HEK293T (cell line): ENCODE results near the gene ITPA.

ENCODE experiments used
- CTCF ChIA-PET: fragments of 350-600 bp; formaldehyde crosslinking; extraction: SDS; loops from one replicate; lab custom pipeline; 2021; ENCODE audit warnings: antibody characterized with exemption, inconsistent platforms; lab: Yijun Ruan, JAX
- POLR2A ChIA-PET: fragments of 350-600 bp; formaldehyde crosslinking; extraction: SDS; loops from one replicate; lab custom pipeline; 2020; ENCODE audit warnings: antibody characterized with exemption, inconsistent platforms; lab: Yijun Ruan, JAX
- DNase-seq: peaks from one replicate; pipeline ENCODE4 v3.0.0; 2012; ENCODE audit warnings: mixed read lengths; ENCODE audit errors: extremely low spot score
- ARNT ChIP-seq: fragments of 450-650 bp; IDR thresholded peaks from 2 replicates; pipeline ENCODE4 v1.6.1; 2017; ENCODE audit warnings: mild to moderate bottlenecking
- BHLHE40 ChIP-seq: fragments of 450-650 bp; IDR thresholded peaks from 2 replicates; pipeline ENCODE4 v1.6.1; 2016; ENCODE audit warnings: mild to moderate bottlenecking, moderate library complexity, borderline replicate concordance
- CTBP1 ChIP-seq: fragments of 450-650 bp; IDR thresholded peaks from 2 replicates; pipeline ENCODE4 v1.6.1; 2016; ENCODE audit warnings: borderline replicate concordance
- ELF4 ChIP-seq: fragments of 450-650 bp; IDR thresholded peaks from 2 replicates; pipeline ENCODE4 v1.6.1; 2017; ENCODE audit warnings: antibody characterized with exemption
- FOXA1 ChIP-seq: fragments of 450-650 bp; IDR thresholded peaks from 2 replicates; pipeline ENCODE4 v1.6.1; 2016; ENCODE audit warnings: mild to moderate bottlenecking
- FOXK2 ChIP-seq: fragments of 450-650 bp; IDR thresholded peaks from 2 replicates; pipeline ENCODE4 v1.6.1; 2016; ENCODE audit warnings: mild to moderate bottlenecking
- FOXM1 ChIP-seq: fragments of 450-650 bp; IDR thresholded peaks from 2 replicates; pipeline ENCODE4 v1.6.1; 2017; ENCODE audit warnings: mild to moderate bottlenecking, borderline replicate concordance
- HDGF ChIP-seq: fragments of 450-650 bp; IDR thresholded peaks from 2 replicates; pipeline ENCODE4 v1.6.1; 2017; ENCODE audit warnings: antibody characterized with exemption, borderline replicate concordance
- L3MBTL2 ChIP-seq: fragments of 450-650 bp; conservative IDR thresholded peaks from 2 replicates; pipeline ENCODE4 v1.6.1; 2016; ENCODE audit warnings: mild to moderate bottlenecking
- LEF1 ChIP-seq: fragments of 450-650 bp; IDR thresholded peaks from 2 replicates; pipeline ENCODE4 v1.6.1; 2017; ENCODE audit warnings: mild to moderate bottlenecking, borderline replicate concordance
- NFRKB ChIP-seq: fragments of 450-650 bp; IDR thresholded peaks from 2 replicates; pipeline ENCODE4 v1.6.1; 2016; ENCODE audit warnings: mild to moderate bottlenecking, moderate library complexity
- SP1 ChIP-seq: fragments of 450-650 bp; IDR thresholded peaks from 2 replicates; pipeline ENCODE4 v1.6.1; 2017
- SUZ12 ChIP-seq: fragments of 450-650 bp; IDR thresholded peaks from 2 replicates; pipeline ENCODE4 v1.6.1; 2016; ENCODE audit warnings: mild to moderate bottlenecking
- TARDBP ChIP-seq: fragments of 450-650 bp; IDR thresholded peaks from 2 replicates; pipeline ENCODE4 v1.6.1; 2016
- ZNF384 ChIP-seq: fragments of 450-650 bp; IDR thresholded peaks from 2 replicates; pipeline ENCODE4 v1.6.1; 2016
- TF ChIP-seq, protein P1 (sequence below): fragments of 450-650 bp; IDR thresholded peaks from 2 replicates; pipeline ENCODE4 v1.6.1; 2016

The ITPA gene

DNA sequence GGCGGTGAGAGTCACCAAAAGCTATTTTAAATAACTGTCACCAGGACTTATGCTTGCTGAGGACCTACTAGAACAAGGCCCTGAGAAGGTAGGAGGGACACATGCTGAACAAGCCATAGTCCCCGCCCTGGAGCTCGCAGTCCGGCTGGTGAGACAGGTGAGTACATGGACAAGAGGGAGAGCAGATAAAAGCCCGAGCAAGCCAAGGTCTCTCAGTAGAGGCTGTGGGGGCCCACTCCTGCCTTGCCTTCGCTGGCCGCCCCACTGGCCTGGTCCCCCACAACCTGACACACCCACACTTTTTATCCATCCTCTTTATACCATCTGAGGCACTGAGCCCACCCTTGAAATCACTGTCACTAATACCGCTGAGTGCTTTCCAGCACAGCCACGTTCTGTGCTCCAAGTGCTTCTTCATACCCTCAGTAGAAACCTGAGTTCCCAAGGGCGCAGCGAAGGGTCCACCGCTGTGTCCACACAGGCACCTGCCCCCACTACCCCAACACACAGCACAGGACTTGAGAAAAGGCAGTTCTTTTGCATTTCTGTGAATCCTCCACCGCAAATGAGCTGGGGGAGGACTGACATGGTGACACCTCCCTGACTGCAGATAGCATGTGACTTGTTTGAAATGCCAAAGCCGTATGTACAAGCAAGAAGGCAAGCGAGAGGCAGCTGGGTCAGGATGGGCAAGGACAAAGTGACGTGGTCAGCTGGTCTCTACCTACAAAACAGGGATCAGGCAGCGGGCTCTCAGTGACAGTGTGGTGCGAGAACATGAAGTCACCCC is 16.9 kb upstream of the ITPA start:
- ChIA-PET CTCF (no interaction called here), POLR2A (interaction anchor here (1.8 kb wide), 2 partner anchors 9 to 11 kb away, joined by 5 to 8 read pairs; no protein-coding TSS in a partner anchor)
- TF ChIP-seq NFRKB (no peak), ARNT (no peak), FOXM1 (no peak), TARDBP (no peak), LEF1 (no peak)
- DNase-seq: no peak

DNA sequence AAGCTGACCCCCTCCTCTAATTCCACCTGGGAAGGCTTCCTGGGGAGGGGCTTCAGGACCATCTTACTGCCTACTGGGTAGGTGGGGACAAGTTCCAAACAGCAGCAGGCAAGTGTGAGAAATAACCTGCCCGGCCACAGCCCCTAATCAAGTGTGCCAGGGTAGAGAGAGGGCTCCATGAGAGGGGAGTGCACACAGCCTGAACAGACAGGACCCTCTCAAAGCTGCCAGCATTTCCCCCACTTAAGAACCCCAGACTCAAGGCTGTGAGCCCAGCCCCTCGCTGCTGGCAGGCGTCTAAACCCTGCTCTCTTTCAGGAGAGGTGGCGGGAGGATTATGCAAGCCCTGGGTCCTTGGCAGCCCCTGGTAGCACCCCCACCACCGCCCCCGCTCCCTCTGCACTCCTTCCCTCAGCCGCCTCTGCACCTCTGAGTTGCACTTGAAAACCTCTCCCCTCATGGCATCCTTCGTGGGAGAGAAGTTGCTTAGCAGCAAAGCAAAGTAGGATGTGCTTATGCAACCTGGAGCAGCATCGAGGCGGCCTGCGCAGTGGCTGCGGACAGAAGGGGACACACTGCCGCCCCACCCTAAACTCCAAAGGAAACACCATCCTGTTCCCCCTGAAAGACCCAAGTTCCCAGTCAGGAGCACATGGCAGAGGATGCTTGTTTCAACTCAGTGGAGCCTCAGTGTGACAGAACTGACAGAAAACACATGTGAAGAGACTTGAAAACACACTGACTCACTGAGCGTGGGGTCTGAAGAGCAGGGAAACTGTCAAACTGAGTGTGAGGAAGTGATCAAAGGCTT is 15.3 kb upstream of the ITPA start:
- TF ChIP-seq HDGF (no peak), CTBP1 (no peak), TARDBP (no peak), FOXK2 (no peak), LEF1 (no peak), FOXM1 (no peak), ARNT (no peak), BHLHE40 (no peak), L3MBTL2 (no peak), ELF4 (no peak), NFRKB (no peak)
- TF ChIP-seq, protein P1, sequence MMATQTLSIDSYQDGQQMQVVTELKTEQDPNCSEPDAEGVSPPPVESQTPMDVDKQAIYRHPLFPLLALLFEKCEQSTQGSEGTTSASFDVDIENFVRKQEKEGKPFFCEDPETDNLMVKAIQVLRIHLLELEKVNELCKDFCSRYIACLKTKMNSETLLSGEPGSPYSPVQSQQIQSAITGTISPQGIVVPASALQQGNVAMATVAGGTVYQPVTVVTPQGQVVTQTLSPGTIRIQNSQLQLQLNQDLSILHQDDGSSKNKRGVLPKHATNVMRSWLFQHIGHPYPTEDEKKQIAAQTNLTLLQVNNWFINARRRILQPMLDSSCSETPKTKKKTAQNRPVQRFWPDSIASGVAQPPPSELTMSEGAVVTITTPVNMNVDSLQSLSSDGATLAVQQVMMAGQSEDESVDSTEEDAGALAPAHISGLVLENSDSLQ: no peak
- POLR2A ChIA-PET: interaction anchor here (1.8 kb wide), 1 partner anchor 10 kb away, joined by 5 read pairs; no protein-coding TSS in a partner anchor
- no peak for DNase-seq
- CTCF ChIA-PET: no interaction called here

DNA sequence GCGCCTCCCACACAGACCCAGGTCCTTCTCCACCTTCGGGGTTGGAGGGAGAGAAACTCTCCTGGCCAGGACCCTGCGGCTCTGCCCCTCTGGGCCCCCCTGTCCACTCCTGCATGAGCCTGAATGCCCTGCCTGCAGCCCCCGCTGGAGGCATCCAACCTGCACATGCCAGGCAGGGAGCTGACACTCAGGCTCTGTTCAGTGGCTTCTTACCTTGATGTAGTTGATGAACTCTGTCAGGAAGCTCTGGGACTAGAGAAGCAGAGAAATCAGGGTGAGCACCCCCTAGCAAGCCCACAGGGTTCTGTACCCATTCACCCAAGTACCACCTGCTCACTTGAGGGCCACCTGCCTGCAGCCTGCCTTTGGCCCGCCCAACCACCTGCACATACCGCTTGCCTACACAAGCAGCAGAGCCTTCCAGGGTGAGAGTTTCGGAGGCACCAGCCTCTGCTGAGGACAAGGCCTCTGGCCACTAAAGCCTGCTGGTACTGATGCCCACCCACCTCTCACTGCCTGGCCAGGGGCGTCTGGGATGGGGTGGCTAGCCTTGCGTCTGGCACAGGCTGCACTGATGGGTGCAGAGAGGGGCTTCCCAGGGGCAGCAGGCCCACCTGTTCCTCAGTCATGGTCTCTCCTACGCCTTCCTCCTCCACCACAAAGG is 14.5 kb upstream of the ITPA start:
- CTCF ChIA-PET: no interaction called here
- TF ChIP-seq FOXA1 (no peak), FOXM1 (no peak), CTBP1 (no peak), NFRKB (no peak), BHLHE40 (no peak), SP1 (no peak), TARDBP (no peak), SUZ12 (no peak), ZNF384 (no peak), LEF1 (no peak)
- TF ChIP-seq, protein P1: no peak
- POLR2A ChIA-PET: no interaction called here
- no peak for DNase-seq

DNA sequence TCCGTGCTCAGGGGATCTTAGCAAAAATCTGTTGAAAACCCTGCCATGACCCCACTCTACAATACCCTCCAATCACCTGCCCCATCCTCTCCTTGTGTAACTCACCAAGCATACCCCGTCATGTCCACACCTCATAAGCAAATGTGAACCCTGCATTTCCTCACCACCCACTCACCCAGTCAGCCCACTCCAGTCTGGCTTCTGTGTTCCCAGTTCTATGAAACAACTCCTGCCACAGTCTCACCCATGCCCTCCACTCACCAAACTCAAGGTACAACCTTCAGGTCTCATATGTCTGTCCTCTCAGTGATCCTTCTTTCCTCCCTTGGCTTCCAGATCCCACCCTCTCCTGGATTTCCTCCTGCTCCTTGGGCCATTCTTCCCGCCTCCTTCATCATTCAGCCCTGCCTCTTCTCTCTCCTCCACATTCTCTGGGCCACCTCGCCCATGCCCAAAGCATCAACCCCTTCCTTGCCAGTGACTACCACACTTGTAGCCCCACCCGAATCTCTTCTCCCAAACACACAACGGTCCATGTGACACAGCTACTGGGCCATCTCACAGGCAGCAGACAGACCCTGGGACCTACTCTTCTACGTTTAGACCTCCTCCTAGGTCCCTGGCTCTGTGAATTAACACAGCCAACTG is 13.6 kb upstream of the ITPA start:
- ChIA-PET CTCF (no interaction called here), POLR2A (no interaction called here)
- TF ChIP-seq FOXM1 (no peak), SP1 (no peak), SUZ12 (no peak)
- DNase-seq: no peak

DNA sequence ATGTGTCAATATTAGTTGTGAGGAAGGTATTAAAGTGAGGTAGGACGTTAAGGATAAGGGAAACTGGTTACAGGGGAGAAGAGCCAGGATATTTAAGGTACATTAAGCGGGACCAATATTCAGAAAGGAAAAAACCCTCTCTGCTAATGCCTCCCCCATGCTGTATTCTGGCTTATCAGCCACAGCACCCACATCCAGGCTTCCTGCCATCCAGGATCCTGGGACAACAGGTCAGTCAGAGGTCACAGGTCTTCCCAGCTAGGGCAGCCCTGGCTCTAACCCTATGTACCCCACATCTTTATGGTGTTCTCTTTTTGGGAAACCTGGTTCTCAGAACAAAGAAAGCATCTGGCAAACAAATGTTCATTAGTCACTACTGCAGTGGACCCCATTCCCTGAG is 10.1 kb upstream of the ITPA start:
- TF ChIP-seq FOXA1: no peak
- TF ChIP-seq NFRKB: no peak
- TF ChIP-seq FOXM1: no peak
- TF ChIP-seq ZNF384: no peak
- TF ChIP-seq CTBP1: no peak
- no peak for TF ChIP-seq ARNT
- TF ChIP-seq L3MBTL2: no peak
- TF ChIP-seq TARDBP: no peak
- TF ChIP-seq, protein P1: no peak
- TF ChIP-seq LEF1: no peak
- TF ChIP-seq HDGF: no peak
- no peak for TF ChIP-seq FOXK2
- no peak for TF ChIP-seq SUZ12
- DNase-seq: no peak
- ChIA-PET CTCF (no interaction called here), POLR2A (no interaction called here)
